ENCODE data around the gene KAZN.

Gene KAZN

DNA sequence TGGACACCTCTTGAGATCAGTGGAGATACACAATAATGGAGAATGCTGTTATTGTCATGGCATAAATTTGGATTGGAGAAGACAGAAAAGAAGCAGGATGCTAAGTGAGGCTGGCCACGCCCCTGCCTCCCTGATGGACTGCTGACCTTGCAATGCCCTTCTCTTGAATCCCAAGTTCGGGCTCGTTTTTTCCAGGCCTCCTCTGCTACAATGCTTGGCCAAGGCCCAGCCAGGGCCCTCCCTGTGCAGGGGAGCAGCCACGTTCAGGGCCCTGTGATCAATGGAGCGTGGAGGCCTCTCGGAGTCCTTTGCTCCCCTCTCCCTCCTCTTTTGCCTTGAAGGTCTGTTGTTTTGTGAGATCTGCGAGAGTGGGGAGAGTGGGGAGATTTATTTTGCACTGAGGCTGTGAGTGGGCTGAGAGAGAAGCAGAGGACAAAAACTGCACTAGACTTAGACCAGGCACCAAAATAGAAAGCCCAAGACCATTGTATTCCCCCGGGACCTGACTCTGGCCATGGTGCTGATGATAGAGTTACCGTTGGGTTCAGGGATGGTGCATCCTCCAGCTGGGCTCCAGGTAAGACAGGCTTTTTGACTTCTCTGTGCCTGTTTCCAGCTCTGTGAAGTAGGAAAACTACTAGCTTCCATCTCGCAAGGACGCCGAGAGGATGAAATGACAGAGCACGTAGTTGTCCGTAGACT lies 268.6 kb downstream of the KAZN start:
- DNase-seq: no peak

DNA sequence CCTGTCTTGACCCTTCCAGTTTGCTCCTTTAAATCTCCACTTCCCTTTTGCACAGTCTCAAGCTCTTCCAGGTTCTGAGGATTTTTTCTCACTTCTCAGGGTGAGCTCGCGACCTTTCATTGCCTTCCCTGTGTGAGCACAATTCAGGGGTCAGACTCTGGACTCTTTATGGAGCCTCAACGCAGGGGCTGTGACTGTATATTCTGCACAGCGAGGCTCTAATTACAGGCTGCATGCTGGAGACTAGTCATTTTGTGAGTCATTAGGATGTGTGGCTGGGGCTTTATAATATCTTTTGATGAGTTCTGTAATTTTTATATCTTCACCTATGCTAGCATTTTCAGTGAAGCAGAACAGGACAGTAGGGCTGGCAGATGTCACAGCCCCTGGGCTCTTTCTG lies 270.7 kb downstream of the KAZN start:
- DNase-seq: no peak

DNA sequence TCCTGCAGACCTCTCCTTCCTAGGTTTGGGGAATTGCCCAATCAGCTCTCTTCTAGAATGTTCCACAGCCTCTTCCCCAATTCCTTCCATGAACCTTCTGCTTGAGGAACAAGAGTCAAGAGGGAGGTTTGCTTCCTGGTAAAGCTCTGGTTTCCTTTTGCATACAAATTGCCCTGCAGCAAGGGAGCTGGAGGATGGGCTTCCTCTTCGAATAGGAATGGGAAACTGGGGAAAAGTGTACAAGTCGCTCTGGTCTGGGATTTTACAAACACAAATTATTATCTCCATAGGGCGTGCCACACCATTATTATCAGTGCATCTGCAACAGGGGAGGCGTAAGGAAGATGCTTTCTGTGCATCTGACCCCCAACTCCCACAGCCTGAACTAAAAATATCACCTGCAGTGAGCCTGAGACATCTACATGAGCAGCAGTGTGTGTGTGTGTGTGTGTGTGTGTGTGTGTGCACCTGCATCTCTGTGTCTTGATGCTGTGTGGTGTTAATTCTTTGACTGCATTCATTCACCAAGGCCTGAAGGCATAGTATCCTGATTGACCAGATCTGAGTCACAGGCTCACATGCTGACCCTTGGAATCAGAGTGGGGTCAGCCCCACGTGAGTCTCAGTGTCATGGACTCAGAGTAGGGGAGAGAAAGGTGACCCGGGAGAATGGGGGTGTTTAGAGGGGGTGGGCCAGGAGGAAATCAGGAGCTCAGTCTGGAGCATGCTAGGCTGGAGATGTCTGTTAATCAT lies 272.9 kb downstream of the KAZN start:
- no peak for DNase-seq

DNA sequence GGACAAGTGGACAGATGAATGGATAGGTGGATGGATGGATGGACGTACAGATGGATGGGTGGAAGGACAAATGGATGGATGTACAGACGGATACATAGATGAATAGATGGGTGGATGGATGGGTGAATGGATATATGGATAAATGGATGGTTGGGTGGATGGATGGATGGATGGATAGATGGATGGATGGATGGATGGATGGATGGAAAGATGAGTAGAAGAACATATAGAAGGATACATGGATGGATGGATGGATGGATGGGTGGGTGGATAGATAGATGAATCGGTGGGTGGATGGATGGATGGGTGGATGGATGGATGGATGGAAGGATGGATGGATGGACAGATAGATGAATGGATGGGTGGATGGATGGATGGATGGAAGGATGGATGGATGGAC lies 274.3 kb downstream of the KAZN start:
- DNase-seq: no peak

DNA sequence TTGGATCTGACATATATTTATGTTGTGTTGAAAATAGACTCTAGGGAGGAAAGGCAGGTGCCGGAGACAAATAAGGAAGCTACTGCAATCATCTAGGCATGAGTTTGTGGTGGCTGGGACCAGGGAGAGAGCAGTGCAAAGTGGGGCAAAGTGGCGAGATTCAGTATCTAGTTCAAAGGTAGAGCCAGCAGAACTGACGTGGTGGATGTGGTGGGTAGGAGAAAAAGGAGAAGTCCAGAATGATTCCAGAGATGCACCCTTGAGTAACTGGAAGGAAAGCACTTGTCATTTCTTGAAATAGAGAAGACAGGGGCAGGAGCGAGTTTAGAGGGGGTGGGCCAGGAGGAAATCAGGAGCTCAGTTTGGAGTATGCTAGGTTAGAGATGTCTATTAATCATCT lies 275.2 kb downstream of the KAZN start:
- no peak for DNase-seq

DNA sequence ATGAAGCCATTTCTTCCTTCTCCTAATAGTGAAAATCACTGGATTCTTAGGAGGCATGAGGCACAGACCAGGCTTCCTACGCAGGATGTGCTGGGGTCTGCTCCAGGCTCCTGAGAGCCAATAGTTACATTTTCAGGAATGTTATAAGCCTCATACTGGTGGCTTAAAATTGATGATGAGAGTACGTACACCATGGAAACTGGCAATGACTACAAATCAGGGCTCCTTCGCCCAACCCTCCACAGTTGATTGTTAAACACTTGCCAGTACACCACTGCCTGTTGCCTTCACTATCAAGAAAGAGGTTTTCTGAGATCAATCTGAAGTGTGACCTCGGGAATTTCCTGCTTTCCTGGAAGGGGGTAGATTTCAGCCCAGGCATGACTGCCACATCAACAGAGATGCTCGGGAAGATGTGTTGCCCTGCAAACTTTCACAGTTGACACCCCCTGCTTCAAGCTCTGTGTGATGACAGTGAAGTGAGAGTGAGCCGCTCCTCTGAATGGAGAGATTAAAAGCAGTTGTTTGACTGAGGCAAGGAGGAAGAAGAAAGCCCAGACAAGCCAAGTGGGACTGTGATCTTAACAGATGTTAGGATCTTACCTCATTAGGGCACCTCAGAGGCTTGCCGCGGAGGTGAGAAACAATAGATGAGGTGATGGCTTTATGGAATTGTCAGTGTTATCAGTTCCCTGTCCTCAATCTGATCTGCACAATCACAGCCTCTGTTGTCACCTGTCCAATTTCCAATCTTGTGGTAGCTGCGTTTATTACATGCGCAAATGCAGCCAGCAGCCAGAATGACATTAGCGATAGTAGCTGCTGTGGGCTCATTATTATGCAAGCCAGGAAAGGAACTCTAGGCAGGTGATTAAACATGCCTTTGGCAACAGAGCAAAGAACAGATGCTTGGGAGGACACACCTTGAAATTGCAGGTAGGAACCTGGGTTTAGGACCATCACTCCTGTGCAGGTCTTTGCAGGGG lies 277.3 kb downstream of the KAZN start:
- DNase-seq: no peak

DNA sequence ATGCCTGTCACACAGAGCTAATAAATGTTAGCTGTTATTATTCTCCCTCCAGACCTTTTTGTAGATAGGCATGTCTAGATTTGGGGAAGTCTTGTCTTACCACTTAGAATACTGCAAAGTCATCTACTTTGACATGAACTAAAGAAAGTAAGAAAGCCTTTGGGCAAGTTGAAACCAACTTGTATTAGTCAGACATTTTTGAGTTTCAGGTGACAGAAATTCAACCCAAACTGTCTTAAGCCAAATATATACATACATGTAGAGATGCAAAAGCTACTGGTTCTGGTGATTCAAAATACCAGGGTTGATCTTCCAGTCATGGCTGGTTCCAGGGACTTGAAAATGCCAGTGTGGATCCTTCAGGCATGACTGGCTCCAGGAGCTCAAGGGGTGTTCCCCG lies 278.3 kb downstream of the KAZN start:
- DNase-seq: no peak

DNA sequence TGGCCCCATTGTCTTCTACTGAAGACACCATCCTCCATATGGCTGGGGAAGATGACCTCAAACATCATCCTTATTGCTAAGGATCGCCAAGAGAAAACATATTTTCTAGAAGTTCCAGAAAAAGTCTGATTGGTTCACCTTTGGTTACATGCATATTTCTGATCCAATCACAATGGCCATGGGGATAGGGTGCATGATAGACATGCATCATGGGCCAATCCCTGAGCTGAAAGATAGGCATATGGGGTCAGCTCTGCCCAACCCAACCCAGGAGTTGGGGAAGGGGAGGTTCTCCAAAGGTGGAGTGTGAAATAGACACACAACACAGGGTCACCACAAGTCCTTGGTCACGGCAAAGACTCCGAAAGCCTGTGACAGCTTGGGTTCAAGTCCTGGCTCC lies 278.7 kb downstream of the KAZN start:
- no peak for DNase-seq

DNA sequence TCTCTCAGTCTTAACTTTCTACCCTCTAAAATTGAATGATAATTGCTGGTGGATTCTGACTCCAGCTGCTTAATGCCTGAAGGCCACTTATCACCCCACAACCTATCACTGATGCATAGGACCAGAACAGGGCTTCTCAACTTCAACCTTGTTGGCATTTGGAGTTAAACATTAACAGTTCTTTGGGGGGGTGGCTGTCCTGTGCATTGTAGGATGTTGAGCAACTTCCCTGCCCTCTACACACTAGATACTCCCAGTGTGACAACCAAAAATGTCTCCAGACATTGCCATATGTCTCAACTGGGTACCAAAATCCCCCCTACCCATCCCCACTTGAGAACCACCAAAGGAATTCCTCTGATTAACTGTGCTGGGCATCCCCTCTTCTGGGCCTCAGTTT lies 279.6 kb downstream of the KAZN start:
- DNase-seq: no peak

DNA sequence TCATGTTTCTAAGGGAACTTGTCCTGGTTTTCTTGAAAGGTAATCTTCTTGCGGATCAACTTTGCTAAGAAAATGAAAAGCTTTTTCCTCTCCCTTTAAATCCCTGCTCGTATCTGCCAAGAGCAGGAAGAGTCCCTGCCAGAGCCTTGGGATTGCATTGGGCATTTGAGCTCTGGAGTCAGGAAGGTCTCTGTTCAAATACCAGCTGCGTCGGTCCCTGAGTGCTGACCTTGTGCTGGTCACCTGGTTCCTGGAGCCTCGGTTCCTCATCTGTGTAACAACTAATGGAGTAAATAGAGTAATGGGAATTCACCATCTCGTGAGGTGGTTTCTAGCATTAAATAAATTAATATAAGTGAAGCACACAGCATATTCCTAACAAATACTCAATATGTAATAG lies 280.5 kb downstream of the KAZN start:
- no peak for DNase-seq

DNA sequence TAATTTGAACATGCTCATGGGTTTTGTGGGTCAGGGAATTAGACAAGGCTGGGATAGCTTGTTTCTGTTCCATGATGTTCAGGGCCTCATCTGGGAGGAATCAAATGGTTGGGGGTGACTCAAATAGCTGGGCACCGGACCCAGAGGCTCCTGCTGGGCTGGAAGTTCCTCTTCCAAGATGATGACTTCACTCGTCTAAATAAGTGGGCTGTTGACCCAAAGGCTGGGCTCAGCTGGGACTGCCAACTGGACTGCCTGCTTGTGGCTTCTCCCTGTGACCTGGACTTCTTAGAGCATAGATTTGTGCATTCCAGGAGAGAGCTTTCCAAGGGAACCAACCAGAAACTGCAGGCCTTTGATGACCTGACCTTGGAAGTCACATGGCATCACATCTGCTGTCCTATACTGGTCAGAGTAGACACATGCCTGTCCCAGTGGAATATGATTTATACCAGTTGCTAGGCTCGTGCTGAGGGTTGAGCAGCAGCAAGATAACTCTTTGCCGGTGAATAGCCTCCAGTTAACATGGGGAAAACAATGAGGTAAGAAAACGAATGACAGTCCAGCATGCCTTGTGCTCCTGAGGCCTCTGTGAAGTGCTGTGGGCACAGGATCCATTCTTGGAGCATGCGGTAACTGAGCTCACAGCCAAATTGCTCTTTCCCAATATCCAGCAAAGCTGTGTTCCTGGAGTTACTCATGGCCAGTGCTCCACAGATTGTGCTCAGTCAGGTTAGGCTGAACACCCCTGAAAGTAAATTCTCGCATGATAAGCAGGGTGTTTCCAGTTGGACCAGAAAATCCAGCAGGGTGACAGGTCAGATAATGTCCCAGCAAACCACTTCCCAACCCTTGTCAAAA lies 282.2 kb downstream of the KAZN start:
- DNase-seq: no peak

DNA sequence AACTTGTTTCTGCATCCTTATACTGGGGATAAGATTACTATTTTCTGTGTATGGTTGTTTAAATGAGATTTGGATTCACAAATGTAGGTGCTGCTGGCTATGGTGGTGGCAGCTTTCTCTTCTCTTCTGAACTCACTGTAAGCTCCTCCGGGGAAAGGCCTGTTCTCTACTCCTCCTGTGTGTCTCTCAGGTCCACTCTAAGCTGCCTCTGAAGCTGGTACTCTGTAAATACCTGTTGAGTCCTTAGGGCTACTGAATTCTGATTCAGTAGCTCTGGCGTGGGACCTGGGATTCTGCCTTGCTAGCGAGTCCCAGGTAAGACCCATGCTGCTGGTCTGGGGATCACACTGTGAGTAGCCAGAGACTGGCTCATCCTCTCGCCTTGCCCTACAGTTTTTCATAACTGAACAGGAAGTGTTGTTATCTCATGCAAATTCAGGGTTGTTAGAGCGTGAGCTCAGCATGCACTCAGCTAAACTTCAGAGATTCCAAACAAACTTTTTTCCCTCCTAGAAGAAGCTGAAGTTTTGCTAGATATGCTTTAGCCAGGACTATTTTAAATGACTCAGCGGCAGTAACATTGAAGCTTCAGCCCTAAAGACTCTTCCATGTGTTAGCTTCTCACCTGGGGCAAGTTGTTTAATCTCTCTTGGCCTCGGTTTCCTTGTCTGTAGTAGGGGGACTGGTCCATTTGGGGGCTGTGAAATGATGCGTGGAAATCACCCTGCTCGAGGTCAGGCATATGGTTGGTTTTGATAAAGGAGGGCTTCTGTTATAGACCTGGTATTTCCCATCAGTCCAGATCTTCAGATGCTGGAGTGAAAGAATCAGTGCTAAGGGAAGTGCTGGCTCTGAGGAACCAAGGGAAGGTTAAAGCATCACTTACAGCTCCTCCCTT lies 283.5 kb downstream of the KAZN start:
- no peak for DNase-seq

DNA sequence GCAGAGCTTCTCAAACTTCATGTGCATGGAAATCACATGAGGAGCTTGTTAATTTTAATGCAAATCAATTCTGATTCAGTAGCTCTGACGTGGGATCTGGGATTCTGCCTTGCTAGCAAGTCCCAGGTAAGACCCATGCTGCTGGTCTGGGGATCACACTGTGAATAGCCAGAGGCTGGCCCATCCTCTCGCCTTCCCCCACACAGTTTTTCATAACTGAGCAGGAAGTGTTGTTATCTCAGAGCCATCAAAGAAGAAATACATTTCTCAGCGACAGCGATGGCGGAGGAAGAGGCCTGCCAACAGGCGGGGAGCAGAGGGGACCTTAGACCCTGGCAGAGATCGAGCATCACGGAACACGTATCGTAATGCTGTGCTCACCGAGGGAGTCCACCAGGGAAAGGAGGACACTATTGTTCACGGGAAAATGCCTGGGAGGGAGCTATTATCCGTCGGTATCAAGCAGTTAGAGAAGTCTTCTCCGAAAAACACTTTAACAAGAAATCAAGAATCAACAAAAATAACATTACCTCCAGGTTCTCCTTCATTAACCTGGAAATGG lies 286.2 kb downstream of the KAZN start:
- DNase-seq: no peak

DNA sequence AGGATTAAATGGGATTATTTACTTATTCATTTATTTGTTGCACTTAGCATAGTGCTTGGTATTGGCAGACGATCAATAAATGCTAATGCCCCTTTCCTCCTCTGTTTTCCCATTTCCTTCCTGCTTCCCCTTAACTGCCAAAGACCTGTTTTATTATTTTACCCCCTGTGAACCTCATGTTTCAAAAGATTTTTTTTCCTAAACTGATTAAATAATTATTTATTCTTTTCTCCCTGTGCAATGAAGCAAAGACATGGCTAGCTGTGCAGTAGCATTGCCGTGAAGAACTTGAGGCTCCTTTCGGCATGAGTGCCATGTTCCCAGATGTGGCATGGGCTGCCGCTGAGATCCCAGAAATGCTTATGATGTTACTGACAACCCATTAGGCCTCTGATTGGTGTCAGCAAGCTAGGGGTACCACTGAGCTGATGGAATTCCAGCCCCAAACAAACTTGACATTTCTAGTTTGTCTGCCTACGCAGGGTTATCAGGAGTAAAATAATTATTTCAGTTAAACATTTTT lies 288.6 kb downstream of the KAZN start:
- no peak for DNase-seq

DNA sequence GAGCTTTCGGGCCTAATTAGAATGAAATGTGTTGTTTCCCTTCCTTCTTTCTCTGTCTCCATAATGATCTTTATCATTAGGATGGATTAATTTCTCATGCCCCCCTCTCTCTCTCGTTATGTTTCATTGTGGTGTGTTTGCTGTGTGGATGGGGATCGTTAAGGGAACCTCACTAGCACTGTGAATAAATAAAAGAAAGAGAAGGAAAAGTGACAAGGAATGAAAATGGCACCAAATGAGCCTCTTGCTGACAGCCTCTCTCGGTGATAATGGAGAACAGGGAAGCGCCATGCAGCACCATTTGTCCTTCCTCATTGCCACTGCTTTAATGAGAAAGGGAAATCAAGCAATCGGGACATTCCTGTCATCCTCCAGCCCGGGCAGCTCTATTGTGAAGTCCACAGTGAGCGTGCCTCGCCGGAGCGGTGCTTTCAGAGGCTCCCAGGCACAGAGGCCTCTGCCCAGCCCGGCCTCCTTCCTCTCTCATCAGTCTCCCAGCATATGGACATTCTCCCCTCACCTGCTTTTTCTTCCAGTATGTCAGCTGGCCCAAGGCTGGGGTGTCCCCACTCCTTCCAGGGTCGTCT lies 289.4 kb downstream of the KAZN start:
- no peak for DNase-seq

DNA sequence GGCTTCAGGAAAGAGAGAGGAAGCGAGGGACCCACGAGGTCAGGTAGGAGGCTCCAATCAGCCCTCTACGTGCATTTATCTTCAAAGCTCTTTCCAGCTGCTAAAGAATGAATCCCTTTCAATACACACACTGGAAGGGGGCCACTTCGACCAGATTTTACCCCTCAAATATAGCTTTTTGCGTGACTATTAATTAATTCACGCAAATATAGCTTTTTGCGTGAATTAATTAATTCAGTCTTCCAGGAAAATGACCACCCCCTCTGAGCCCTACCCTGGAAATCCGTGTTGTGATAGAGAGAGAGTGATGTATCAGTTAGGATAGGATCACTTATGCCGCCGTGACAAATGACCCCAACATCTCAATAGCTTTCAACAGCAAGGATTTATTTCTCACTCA lies 289.9 kb downstream of the KAZN start:
- DNase-seq: no peak

DNA sequence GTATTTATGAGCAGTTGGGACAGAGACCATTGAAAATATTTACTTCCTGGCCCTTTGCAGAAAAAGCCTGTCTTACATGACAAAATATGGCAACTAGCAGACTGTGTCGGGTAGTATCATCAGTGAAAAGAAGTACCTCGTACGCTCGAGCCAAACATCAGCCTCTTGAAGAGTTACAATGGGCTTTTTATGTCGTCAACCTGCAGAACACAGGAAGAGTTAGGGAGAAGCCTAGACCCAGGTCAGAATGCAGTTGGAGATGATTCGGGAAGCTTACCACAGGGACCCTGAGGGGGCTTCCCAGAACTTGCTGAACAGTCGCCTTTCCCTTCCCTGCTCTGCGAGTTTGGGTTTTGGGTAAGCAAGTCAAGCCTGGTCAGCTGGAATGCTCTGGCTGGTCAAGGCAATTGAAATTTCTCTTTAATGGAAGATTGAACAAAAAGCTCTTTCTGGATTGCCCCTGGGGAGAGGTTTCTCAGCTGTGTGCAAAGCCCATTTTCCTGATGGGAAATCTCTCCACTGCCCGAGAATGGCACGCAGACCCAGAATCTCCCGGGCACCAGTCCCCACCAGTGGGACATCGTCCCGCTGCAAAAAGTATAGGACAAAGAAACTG lies 291.4 kb downstream of the KAZN start:
- DNase-seq: no peak

DNA sequence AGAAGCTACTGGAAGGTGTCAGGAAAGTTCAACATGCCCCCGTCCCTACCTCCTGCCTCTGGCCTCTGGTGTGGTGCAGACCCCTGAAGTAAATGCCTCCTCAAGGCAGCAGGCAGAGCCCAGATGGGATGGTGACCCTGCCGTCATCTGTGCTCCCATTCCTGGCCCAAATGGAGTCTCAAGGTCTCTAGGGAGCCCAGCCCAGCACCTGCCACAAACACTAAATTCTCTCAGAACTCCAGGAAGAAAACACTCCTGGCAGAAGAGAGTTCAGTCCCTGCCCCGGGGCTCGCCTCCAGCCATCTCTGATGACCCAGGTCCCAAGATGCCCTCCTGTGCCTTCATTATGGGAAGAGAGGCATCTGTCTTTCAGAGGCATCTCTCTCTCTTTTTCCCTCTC lies 293.5 kb downstream of the KAZN start:
- no peak for DNase-seq

DNA sequence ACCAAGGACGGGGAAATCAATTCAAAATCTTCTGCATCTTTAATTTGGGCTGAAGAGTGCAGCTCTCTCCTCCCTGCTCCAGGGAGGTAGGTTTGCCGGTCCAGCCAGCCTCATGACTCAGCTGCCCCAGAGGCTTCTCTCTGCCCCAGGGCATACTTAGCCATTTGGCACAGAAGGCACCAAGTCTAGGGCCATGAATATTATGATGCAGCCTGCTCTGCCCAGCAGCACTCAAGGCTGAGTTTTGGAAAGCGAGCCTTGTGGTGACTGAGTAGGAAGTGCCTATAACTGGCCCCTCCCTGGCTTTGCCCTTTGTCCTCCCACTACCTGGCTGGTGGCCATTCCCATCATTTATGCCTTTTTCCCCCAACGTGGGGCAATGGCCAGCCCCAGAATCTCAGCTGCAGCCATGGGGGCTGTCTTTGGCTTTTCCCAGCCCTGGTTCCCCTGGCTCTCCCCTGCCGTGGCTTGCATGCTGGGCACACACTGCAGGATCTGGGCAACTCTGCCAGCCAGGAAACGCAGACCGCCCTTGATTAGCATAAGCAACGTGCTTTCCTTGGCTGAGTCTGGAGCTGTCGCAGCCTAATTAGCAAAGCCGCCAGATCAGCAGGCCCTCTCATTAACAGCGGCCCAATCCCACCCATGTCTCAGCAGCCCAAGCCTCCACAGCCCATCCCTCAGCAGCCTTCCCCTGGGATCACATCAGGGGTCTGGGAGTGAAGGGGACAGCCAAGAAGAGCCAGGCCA lies 296.5 kb downstream of the KAZN start:
- no peak for DNase-seq

Measured in T-helper 2 cell (primary cell).